NCI-H226 (cell line): Measurements from ENCODE around the gene CNTN1.

ENCODE experiments used
- DNase-seq: peaks from one replicate; pipeline ENCODE4 v3.0.0-alpha.2; 2015

The CNTN1 gene

DNA sequence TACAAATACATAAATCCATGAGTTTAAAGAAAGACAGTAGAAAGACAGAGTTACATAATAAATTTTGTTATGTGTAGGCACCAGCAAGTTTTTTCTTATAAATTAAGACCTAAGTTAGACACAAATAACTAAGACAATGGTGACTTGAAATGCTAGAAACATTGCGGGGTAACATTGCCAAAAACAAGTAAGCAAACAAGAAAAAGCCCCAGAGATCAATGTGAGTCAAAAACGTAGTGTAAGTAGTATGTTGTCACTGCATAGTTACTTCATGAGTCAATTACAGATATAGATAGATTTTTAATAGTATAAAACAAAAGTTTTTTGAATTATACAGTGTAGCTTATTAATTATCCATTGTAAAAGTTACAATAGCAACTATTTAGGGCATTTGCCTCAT, 83.4 kb downstream of the CNTN1 start:
- DNase-seq: no peak

DNA sequence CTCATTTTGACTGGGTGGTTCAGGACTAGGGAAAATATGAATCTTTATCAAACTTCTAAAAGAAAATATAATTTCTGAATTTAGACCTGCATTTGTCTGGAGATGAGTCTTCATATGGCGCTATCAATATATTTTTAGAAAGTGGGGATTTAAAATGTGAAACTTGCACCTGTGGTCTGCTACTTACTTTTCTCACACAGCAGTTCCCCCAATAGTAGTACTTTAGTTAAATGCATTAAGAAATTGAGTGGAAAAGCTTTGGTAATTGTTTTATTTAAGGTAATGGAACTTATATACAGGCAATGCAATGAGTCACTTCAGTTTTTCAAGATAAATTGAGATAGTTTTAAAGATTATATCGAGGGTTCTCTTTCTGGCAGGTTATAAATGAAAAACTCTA, 91.9 kb downstream of the CNTN1 start:
- no peak for DNase-seq

DNA sequence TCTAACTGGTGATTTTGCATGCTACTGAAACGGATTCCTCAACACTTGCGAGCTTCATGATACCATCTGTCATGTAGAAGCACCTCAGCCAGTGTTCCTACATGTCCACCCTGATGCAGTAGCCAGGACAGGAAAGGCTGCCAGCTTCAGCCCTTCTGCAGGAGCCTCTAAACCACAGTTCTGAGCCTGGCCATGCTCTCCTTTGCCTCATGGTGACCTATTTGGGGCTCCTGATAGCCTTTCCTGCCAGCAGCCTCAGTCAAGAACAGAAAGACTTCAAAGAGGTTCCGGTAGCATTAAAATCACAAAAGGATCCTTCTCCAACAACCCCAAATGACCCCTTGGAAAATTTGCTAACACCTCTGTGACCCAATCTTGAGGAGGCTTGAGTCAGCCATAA, 96.0 kb downstream of the CNTN1 start:
- no peak for DNase-seq

DNA sequence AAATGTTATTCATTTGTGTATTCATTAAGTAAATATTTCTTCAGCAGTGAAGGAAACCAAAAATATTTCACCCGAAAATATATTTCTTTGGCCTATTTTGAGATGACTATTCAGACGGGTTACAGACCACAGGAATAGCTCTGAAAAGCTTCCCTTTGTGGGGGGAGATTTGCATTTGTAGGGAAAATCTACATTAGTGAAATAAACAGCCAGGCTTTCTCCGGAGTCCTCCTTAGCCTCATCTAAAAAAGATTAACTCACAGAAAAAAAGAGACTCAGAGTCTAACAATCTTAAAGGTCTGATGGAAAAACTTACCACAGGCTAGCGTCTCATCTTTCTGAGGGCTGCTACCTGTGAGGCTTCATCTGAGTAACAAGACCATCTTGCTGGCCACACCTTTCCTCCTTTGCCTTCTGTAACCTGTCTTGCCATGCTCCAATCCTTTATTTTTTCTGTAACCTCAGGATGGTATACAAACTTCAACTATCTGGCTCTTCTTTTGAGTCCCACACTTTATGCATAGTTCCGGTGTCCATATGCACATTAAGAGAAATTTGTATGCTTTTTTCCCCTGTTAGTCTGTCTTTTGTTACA, 100.7 kb downstream of the CNTN1 start:
- DNase-seq: no peak

DNA sequence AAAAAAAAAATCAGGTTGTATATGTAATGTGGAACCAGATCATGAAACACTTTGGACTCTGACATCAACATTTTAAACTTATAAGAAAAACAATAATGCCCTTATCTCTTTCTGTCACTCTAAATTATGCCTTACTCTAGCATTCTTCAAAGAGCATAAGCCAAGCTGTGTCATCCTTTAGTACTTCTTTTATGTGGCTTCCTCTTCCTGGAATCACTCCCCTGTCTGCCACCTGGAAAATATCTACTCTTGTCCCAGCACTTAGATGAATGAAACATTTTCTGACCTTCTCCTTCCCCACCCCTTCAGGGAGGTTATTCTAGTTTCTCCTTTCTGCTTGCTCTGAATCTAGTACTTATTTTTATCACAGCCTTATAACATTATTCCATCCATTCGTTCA, 101.2 kb downstream of the CNTN1 start:
- no peak for DNase-seq

DNA sequence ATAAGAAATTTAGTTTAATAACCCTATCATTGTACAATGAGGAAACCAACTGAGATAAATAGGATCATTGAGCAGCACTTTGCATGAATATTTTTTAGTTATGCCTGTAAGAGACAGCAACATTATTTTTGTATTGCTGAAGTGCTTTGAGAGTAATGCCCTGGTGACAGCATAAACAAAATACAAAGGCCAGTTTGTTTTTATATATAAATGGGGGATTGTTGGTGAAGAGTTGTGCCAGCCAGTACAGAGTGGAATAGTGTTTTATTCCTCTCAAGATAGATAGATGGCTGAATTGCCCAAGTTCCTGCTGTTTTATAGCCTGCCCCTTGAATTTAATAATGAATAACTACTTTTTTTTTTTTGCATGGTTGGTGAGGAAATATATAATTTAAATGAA, 101.8 kb downstream of the CNTN1 start:
- DNase-seq: no peak

DNA sequence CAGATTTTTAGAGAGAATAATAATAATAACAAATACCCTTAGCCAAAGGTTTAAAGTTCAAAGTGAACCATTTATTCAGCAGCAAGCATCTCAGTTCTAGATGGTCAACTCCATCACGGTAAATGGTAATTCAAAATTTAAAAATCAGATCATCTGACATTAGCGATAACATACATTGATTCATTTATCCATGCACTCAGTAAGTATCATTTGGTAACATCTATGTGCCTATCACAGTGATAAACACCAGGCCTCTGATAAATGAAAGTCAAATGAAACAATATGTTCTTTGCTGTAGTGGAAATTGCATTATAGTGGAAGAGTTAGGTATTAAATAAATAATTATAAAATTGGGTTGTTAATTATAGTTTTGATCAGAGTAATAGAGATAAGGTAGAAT, 108.8 kb downstream of the CNTN1 start:
- no peak for DNase-seq

DNA sequence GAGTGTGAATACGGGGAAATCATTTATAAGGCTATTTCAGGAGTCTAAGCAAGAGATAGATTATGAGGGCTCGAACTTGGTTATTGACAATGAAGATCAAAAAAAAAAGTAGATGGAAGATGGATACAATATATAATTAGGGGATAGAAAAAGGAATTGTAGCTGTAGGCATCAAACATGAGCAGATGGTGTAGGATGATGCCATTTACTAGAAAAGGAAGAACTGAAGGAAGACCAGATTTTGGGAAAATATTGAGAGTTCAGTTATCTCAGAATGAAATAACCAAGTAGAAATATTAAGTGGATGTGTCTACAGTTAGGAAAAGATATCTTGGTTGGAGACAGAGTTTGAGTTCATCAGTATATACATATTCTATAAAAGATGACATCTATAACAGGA, 109.6 kb downstream of the CNTN1 start:
- no peak for DNase-seq

DNA sequence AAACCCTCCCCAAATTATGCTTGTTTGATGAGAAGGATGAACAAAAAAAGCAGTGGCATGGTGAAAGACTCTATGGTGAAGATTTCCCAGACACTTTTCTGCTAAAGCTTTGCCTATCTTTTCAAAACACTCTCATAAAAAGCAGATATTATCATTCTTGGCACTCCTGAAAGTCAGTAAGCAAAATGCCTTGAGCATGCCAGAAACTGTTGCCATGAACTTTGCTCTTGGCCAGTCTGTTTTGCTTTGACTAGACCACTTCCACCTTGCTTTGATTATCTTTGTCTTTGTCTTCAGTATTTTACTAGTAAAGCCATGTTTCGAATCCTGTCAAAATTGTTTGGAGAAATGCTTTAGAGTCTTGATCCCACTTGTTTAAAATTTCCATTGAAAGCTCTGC, 110.4 kb downstream of the CNTN1 start:
- DNase-seq: no peak

DNA sequence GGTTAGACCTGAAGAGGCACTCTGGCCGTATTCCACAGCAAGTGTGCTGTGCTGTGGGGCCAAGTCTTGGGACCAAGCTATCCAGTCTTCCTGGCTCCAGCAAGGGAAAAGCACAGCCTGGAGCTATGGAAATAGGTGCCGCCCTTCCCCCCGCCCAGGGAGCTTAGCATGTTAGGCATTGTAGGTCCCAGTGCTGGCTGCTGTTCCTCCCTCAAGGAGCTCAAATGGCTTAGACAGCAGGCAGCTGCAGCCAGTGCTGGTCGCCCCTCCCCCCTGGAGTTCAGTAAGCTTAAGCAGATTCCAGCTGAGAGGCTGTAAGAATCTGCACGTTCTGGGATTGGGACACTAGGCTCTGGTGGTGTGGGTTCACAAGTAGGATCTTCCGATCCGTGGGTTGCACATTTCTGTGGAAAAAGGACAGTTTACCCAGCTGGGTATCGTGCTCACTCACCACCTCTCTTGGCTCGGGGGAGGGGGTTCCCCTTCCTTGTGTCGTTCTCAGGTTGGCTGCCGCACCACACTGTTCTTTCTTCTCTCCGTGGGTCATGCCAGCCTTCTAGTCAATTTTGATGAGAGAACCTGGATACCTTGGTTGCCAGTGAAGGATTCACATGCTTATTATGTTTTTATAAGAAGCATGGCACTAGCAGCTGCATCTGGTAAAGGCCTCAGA, 127.3 kb downstream of the CNTN1 start:
- DNase-seq: no peak

DNA sequence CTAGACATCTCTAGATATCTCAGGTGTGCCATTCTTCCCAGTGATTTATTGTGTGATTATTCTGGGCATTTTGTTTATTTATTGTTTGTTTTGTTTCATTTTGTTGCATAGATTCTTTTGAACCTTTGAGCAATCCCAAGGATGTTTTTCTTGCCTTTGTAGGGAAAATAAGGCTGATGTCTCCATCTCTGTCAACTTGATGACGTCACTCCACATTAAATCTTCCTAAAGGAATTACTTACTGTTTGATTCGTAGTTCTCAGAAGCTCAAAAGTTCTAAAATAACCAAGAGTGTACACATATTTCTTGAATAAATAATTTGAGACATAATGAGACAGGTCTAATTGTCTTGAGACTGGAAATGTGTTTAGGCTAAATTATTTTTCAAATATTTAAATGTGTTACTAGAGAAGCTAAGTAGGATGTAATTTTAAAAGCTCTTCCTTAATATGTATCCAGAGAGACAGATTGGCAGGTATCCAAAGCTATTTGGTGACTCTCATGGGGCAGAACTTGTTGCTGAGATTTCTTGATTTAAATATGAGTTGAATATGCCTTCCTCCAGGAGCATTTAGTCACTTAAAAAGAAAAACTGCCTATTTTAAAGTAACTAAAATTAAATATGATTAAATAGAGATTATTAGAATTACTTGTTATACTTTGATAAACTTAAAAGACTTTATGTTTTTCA, 128.7 kb downstream of the CNTN1 start:
- DNase-seq: no peak

DNA sequence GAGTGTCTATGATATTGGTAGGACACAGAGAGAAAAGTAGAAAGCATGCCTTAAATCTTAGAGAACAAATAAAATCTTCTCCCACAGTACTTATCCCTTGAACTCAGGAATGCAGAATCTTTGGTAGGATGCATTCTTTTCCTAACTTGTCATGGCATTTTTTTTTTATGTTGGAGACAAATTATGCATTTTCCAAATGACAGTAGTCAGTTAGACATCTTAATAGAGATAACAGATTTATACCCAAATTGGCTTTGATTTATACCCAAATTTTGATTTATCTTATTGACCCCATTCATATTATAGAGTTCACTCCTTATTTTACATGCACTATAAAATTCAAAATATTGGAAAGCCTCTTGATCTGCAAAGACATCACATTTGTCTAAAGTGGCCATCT, 132.9 kb downstream of the CNTN1 start:
- no peak for DNase-seq

DNA sequence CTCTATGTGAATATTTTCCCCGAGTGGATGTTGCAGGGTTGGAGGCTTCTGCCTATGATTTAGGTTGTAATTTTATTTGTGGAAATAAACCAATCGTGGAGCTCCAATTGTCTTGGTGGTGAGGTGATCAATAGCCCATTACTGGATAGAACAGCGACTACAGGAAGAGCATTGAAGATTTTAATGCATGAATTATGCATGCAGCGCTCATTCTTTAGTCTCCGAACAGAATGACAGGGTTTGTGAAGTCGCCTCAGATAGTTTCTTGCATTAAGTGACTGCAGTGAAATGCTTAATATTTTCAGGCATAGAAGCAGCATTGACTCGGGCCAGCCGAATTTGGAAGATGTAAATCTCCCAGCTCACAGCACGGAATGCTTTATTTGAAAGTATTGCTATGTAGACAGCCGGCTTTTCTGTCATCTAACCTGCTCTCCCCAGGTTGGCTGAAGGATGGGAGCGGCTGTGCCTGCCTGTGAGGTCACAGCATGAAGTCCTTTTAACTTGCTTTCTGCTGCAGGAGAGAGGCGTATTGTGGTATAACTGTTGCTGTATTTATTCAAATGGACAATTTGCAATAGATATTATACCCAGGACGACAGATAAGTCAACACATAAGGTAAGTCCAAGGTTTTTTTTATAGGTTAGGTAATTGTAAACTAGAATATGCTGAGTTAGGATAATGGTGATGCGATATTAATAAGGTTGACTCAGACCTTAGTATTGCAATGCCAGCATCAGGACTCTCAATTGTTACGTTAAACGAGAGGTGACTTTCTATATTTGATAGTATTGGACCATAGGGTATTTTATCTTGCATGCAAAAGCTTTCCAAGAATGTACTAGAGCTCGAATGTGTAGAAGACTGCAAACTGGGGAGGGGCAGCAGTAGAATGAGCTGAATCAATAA, 135.7 kb downstream of the CNTN1 start:
- DNase-seq: no peak

DNA sequence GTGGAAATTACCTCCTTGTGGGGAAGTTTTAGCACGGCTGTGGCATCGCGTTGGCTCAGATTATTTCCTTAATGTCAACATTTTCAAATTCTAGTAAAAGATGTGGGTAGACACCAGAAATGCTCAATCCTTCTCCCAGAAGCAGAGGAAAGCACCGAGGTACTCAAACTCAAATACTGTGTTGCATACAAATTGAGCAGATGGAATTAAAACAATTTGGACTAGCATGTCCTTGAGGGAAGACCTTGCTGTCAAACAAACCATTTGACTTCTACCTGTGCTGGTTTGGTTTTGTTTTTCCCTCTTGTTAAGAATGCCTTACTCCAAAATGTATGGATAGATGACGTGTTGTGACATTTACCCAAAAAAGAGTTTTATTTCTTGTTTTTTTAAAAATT, 136.4 kb downstream of the CNTN1 start:
- DNase-seq: no peak

DNA sequence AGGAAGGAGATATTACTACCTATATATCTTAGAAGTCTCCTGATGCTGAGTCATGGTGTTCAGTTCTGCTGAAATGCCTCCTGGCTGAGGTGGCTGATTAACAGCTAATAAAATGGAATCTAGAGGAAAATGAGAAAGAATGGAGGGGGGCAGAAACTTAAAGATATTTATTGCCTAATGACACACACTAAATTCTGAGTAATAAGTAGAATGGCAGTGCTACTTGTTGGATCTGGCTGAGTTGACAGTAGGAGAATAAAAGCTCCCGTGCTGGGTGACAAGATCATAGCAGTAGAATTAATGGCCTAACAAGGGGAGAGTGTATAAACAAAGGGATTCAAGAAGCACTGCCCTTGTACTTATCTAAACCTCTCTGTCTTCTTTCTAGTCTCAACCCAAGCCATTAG, 137.5 kb downstream of the CNTN1 start:
- peak; percentile 68 for DNase-seq

DNA sequence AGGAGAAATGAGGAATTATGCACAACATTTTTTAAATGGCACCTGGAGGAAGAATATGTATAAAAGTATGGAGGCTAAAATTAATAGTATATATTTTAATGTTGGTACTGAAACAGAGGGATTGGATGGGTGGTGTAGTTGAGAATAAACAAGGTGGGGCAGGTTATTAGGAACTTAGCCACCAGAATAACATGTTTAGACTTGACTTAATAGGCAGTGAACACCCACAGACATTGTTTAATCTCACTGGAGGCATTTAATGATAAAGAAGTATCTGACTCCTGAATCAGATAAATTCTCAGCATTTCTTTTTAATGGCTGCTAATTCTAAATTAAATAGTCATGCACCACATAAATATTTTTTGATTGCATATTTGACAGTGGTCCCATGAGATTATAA, 139.7 kb downstream of the CNTN1 start:
- no peak for DNase-seq

DNA sequence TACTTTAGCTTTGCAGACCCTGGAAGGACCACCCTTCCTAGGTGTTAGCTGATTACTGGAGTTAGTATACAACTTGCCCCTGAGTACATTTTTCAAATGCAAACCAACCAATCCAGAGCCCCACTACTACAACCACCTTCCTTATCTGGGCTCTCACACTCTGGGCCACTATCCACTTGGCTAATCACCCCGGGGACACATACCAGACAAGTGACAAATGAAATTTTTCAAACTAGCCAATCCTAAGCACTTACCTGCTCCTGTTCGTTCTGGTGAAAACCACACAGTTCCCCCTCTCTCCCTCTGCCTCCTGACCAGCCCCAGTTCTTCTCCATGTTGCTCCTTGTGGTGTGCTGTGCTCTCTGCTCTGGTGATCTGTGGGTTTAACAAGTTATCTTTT, 140.4 kb downstream of the CNTN1 start:
- no peak for DNase-seq

DNA sequence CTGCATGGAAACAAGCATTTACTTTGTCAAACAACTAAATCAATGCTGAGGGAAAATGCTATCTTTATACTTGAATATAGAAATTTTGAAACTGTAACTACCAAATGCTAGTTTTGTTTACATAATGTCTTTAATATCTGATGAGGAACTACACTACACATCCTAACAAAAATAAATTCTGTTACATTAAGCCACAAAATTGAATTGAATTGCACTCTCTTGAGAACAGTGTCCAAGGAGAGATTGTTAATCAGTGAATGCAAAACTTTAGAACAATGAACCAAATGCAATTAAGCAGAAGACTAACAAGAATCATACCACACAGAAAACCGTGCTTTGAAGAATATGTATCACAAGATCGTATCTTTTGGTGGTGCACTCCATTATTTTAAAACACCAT, 141.6 kb downstream of the CNTN1 start:
- no peak for DNase-seq

DNA sequence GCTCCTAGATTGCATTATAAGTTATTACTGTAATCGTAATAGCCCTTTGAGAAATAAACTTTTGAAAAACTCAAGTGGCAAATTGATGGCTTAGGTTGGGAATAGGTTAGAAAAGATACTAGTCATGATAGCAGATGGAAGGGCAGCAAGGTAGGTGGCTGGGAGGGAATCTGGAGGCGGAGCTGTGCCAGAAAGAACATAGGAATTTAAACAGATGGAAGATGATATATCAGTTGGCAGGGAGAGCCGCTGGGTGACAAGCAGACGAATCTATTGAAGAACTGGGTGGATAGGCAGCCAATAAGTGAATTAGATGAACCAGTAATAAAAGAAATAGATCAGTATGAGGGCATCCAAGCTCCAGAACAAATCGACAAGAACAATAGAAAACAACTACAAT, 142.1 kb downstream of the CNTN1 start:
- no peak for DNase-seq

DNA sequence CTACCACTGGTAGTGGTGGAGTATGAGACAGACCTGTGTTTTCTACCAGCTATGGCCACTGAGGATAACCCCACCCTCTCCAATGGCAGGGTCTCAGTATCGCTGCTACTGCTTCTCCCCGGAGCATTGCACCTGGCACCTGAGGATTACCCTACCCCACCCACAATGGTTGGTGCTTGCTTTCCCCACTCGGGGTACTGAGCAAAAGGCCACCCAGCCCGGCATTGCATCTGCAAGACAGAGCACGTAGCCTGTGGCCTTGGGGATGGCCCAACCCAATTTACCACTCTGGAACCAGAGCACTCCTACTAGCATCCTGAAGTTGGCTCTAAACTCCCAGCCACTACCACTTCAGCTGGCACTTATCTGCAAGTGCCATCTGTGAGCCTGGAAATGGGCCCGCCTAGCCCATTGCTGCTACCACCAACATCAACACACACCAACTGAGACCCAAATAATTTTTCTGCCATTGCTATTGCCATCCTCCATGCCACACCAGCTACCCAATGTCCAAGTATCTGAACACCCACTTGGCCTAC, 145.7 kb downstream of the CNTN1 start:
- no peak for DNase-seq

DNA sequence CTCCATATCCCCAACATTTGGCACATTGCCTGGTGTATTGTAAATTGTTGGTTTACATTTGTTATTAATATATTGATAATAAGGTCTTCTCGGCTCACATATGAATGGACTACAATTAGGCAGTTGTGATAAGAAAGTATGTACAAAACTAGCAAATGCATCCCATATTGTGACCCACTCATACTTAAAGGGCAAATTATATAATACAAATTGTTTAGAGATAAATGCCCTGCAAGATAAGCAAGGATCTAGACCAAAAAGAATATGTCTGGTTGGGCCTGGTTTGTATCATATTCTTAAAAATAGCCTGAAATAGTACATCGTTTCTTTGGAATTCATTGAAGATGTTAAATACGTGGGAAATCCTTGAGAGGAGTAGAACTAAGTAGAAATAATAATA, 151.3 kb downstream of the CNTN1 start:
- no peak for DNase-seq

DNA sequence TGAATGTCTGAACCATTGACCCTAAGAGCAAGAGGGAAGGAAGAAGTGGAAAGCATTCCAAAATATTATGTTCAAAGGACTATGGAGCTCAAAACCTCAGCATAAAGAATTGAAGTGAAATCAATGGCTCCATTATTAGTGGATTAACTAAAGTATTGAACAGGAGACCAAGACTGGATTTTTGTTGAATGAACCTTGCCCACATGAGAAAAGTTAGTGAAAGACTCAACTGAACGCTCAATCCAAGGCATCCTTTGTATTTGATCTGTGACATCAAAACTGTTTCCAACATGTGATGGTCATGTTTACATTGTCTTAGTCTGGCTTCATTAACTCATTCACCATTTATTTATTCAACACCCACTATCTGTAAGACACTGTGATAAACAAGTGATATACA, 161.0 kb downstream of the CNTN1 start:
- no peak for DNase-seq

DNA sequence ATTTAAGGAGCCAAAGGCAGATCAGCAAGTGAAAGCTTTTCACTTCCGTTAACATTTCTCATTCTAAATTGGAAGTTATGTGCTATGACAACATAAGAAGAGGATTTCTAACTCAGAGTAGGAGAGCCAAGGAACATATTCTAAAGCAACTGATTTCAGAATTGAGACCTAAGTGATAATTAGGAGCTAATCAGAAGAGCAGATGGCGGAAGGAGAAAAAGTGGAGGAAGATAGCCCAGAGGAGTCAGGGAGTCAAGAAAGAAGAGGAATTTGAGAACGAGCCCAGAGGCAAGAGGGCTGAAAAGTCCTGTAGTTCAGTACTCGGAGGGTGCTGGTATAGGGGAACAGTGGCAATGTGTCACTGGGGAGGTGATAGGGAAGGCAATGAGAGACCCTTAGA, 162.4 kb downstream of the CNTN1 start:
- DNase-seq: no peak
